Neuronal stem cell (in vitro differentiated cells): ENCODE data around the gene BTRC.
"Not testable (repeated sequence)": the region's sequence is repeated elsewhere in the genome, so short reads cannot be mapped to it uniquely, and the experiment has no call there.

Source experiments
- DNase-seq: peaks from one replicate; pipeline ENCODE4 v3.0.0-alpha.2; 2013; ENCODE audit warnings: low spot score
- H2AFZ ChIP-seq: one replicate; pipeline ENCODE4 v1.6.1; 2013; ENCODE audit warnings: mild to moderate bottlenecking, low read length, inconsistent platforms
- H2AK5ac ChIP-seq: 2 replicates; pipeline ENCODE4 v1.6.1; 2013; ENCODE audit warnings: low read depth, mild to moderate bottlenecking, inconsistent platforms, low read length, moderate library complexity, mixed read lengths
- H2BK120ac ChIP-seq: 2 replicates; pipeline ENCODE4 v1.6.1; 2013; ENCODE audit warnings: low read depth, mild to moderate bottlenecking, inconsistent platforms, low read length, moderate library complexity, mixed read lengths
- H2BK12ac ChIP-seq: one replicate; pipeline ENCODE4 v1.6.1; 2013; ENCODE audit warnings: low read length, inconsistent platforms
- H2BK15ac ChIP-seq: 2 replicates; pipeline ENCODE4 v1.6.1; 2013; ENCODE audit warnings: mild to moderate bottlenecking, low read length, inconsistent platforms, mixed read lengths
- H2BK5ac ChIP-seq: one replicate; pipeline ENCODE4 v1.6.1; 2013; ENCODE audit warnings: inconsistent platforms, mild to moderate bottlenecking, low read length, moderate library complexity
- H3K14ac ChIP-seq: one replicate; pipeline ENCODE4 v1.6.1; 2013; ENCODE audit warnings: low read length, inconsistent platforms
- H3K18ac ChIP-seq: 2 replicates; pipeline ENCODE4 v1.6.1; 2013; ENCODE audit warnings: low read length, inconsistent platforms
- H3K23ac ChIP-seq: 2 replicates; pipeline ENCODE4 v1.6.1; 2013; ENCODE audit warnings: low read depth, mild to moderate bottlenecking, mixed read lengths, low read length, inconsistent platforms; ENCODE audit not compliant: poor library complexity
- H3K27ac ChIP-seq: replicated peaks from 3 replicates; pipeline ENCODE4 v1.5.1; 2013; ENCODE audit warnings: low read length, inconsistent platforms
- H3K27me3 ChIP-seq, 3 experiments: 2 replicates each; pipeline ENCODE4 v1.6.1; 2013; ENCODE audit warnings: low read length in 3 of 3, mild to moderate bottlenecking in 2 of 3, inconsistent platforms in 1 of 3, low read depth in 1 of 3, mixed read lengths in 1 of 3, moderate library complexity in 1 of 3; ENCODE audit not compliant: control insufficient read depth in 3 of 3, insufficient read depth in 3 of 3
- H3K36me3 ChIP-seq, 2 donors: replicated peaks in 1 of 2; 2 replicates each; pipeline ENCODE4 v1.6.1; 2013; ENCODE audit warnings: low read length in 2 of 2; ENCODE audit not compliant: control insufficient read depth in 2 of 2, insufficient read depth in 2 of 2
- H3K4ac ChIP-seq: 2 replicates; pipeline ENCODE4 v1.6.1; 2013; ENCODE audit warnings: inconsistent platforms, mild to moderate bottlenecking, low read length, moderate library complexity
- H3K4me1 ChIP-seq, 2 donors: 1 replicate in 1 of 2; 2 replicates in 1 of 2; pipeline ENCODE4 v1.6.1; 2013; ENCODE audit warnings: low read length in 2 of 2, low read depth in 1 of 2; ENCODE audit not compliant: control insufficient read depth in 2 of 2, insufficient read depth in 1 of 2
- H3K4me2 ChIP-seq: one replicate; pipeline ENCODE4 v1.6.1; 2013; ENCODE audit warnings: mild to moderate bottlenecking, low read length, inconsistent platforms; ENCODE audit not compliant: insufficient read depth, poor library complexity, severe bottlenecking
- H3K4me3 ChIP-seq, 2 donors: 2 replicates each; pipeline ENCODE4 v1.5.1; 2013; ENCODE audit warnings: low read length in 2 of 2, mild to moderate bottlenecking in 2 of 2, inconsistent platforms in 1 of 2, moderate library complexity in 1 of 2
- H3K79me1 ChIP-seq: one replicate; pipeline ENCODE4 v1.6.1; 2013; ENCODE audit warnings: low read depth, mild to moderate bottlenecking, inconsistent platforms, low read length, moderate library complexity
- H3K9ac ChIP-seq: one replicate; pipeline ENCODE4 v1.6.1; 2013; ENCODE audit warnings: mild to moderate bottlenecking, low read depth, low read length, inconsistent platforms; ENCODE audit not compliant: poor library complexity
- H3K9me3 ChIP-seq, 2 donors: replicated peaks in 1 of 2; 2 replicates each; pipeline versions ENCODE3 to v1.6.1; 2013; ENCODE audit warnings: low read length in 2 of 2, mild to moderate bottlenecking in 2 of 2, inconsistent platforms in 1 of 2, low read depth in 1 of 2, mixed read lengths in 1 of 2, moderate library complexity in 1 of 2; ENCODE audit not compliant: control insufficient read depth in 2 of 2, insufficient read depth in 1 of 2
- H4K8ac ChIP-seq: one replicate; pipeline ENCODE4 v1.6.1; 2013; ENCODE audit warnings: low read depth, mild to moderate bottlenecking, inconsistent platforms, low read length, moderate library complexity
- H4K91ac ChIP-seq: one replicate; pipeline ENCODE4 v1.6.1; 2013; ENCODE audit warnings: low read length, low read depth, mild to moderate bottlenecking, inconsistent platforms; ENCODE audit not compliant: poor library complexity
- WGBS, 2 donors: extraction: QIAGEN DNeasy Blood & Tissue Kit; methylation state at CpG; one replicate each; pipeline ENCODE4 v1.1.7; 2013; ENCODE audit warnings: missing lambda C conversion rate in 2 of 2, mixed read lengths in 1 of 2; ENCODE audit not compliant: insufficient read length in 2 of 2, insufficient replicate concordance in 1 of 2; ENCODE audit errors: extremely low coverage in 2 of 2; 5-methylcytosine and 5-hydroxymethylcytosine counted together

The BTRC gene

GRCh38 chr10:101364721-101365120 is 10.8 kb downstream of the BTRC start:
- Histone ChIP-seq H2AFZ (no peak overlapping the region), H3K18ac (no peak overlapping the region), H3K4me1 (no peaks in the 10 kb centered on the region), H2BK5ac (no peak overlapping the region), H2BK15ac (no peak overlapping the region), H2BK120ac (no peak overlapping the region), H3K79me1 (peaks cover 4% of the 10 kb centered on the region), H3K36me3 (peaks cover 0 to 4% of the 10 kb centered on the region in 2 donors), H3K27ac (no peak overlapping the region), H4K8ac (no peak overlapping the region), H4K91ac (no peak overlapping the region), H3K4me3 (no peak overlapping the region), H3K4me2 (no peak overlapping the region), H3K27me3 (no peaks in the 10 kb centered on the region), H3K9me3 (no peaks in the 10 kb centered on the region), H3K23ac (no peak overlapping the region), H2BK12ac (no peak overlapping the region), H2AK5ac (no peak overlapping the region), H3K14ac (no peak overlapping the region), H3K4ac (no peak overlapping the region), H3K9ac (no peak overlapping the region)
- DNase-seq: no peak
- WGBS, 2 donors: no CpG with 5 or more reads among the region's 7 CpGs

DNA sequence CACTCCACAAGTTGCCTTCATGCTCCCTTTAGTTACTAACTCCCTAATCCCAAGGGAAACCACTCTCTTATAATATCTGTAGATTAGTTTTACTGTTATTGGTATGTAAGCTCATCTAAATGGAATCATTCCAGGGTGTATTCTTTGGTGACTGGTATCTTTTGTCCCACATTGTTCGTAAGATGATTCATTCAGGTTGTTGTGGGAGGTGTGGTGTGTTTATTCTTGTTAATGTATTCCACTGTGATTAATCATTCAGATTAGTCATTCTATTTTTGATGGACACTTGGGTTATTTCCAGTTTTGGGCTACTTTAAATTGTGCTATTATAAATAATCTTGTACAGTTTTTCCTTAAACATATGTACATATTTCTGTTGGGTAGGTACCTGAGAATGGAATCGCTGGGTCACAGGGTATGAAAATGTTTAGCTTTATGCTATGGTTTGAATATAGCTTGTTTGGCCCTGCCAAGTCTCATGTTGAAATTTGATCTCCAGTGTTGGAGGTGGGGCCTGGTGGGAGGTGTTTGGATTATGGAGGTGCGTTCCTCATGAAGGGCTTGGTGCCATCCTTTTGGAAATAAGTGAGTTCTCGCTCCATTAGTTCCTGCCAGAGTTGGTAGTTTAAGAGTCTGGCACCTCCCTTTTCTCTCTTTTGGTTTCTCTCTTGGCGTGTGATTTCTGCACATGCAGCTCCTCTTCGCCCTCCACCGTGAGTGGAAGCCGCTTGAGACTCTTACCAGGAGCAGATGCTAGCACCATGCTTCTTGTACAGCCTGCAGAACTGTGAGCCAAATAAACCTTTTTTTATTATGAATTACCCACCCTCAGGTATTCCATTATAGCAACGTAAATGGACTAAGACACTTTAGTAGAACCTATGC is 13.8 kb downstream of the BTRC start:
- Histone ChIP-seq H3K9ac (no peak overlapping the region), H3K9me3 (no peaks in the 10 kb centered on the region), H3K4me3 (no peak overlapping the region), H4K8ac (no peak overlapping the region), H3K18ac (no peak overlapping the region), H3K36me3 (peaks cover 0 to 6% of the 10 kb centered on the region in 2 donors), H3K27ac (no peak overlapping the region), H3K14ac (no peak overlapping the region), H2BK15ac (no peak overlapping the region), H2AK5ac (no peak overlapping the region), H3K27me3 (no peaks in the 10 kb centered on the region), H3K4me1 (peaks cover 0 to 1% of the 10 kb centered on the region in 2 donors), H3K4ac (no peak overlapping the region), H3K4me2 (no peak overlapping the region), H2AFZ (no peak overlapping the region), H3K23ac (no peak overlapping the region), H4K91ac (no peak overlapping the region), H3K79me1 (peaks cover 2% of the 10 kb centered on the region), H2BK120ac (no peak overlapping the region), H2BK5ac (no peak overlapping the region), H2BK12ac (no peak overlapping the region)
- no peak for DNase-seq
- no CpG with 5 or more reads among the region's 9 CpGs for WGBS, 2 donors

DNA sequence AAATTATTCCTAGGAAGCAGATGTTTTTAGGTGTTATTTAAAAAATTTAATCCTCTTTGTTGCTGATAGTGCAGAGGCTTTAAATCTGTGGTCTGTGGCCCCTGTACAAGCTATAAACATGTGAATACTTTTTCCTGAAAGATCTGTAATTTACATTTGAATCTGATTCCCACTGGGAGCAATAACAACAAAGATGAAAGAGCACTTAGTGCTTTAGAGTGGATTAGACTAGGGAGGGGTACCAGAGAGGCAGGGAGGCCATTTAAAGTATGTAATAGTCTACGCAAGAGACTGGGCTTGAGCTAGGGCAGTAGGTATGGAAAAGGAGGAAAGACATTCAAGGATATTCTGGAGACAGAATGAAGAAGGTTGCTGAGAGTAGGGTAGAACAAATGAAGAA is 19.1 kb downstream of the BTRC start:
- Histone ChIP-seq H2AK5ac (no peak overlapping the region), H3K27ac (no peak overlapping the region), H3K79me1 (peaks cover 2% of the 10 kb centered on the region), H3K4me2 (no peak overlapping the region), H4K91ac (no peak overlapping the region), H3K4ac (no peak overlapping the region), H3K9ac (no peak overlapping the region), H3K4me3 (no peak overlapping the region), H3K9me3 (no peaks in the 10 kb centered on the region), H3K23ac (no peak overlapping the region), H3K4me1 (peaks cover 2 to 7% of the 10 kb centered on the region in 2 donors), H2BK120ac (no peak overlapping the region), H2BK15ac (no peak overlapping the region), H3K36me3 (peaks cover 0 to 9% of the 10 kb centered on the region in 2 donors), H3K18ac (no peak overlapping the region), H4K8ac (no peak overlapping the region), H3K27me3 (no peaks in the 10 kb centered on the region), H2AFZ (no peak overlapping the region), H2BK5ac (no peak overlapping the region), H3K14ac (no peak overlapping the region), H2BK12ac (no peak overlapping the region)
- no peak for DNase-seq
- WGBS, 2 donors: no CpG with 5 or more reads among the region's 1 CpG

DNA sequence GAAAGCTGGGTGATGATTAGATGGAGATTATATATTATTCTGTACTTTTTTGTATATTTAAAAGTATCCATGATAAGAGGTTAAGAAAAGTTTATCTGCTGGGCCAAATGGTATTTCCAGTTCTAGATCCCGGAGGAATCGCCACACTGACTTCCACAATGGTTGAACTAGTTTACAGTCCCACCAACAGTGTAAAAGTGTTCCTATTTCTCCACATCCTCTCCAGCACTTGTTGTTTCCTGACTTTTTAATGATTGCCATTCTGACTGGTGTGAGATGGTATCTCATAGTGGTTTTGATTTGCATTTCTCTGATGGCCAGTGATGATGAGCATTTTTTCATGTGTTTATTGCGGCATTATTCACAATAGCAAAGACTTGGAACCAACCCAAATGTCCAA is 20.0 kb downstream of the BTRC start:
- not testable (repeated sequence) for H2BK15ac ChIP-seq, H3K79me1 ChIP-seq, H2BK12ac ChIP-seq, H2AFZ ChIP-seq, H3K4ac ChIP-seq, H2BK5ac ChIP-seq, H3K4me3 ChIP-seq, H3K18ac ChIP-seq, H3K4me2 ChIP-seq, H3K9ac ChIP-seq, DNase-seq, H3K23ac ChIP-seq, H3K27me3 ChIP-seq, H3K27ac ChIP-seq, H3K14ac ChIP-seq, H3K36me3 ChIP-seq, H3K4me1 ChIP-seq, H2AK5ac ChIP-seq, H2BK120ac ChIP-seq, H4K91ac ChIP-seq, H3K9me3 ChIP-seq, H4K8ac ChIP-seq
- no CpG with 5 or more reads among the region's 3 CpGs for WGBS, 2 donors
